Measurements from ENCODE around the gene UBE2J1. TPM values are rescaled to one million over a fixed set of nuclear protein-coding genes. Genes with fewer than 3 reads are reported as not detected.
"Not testable (repeated sequence)": the region's sequence is repeated elsewhere in the genome, so short reads cannot be mapped to it uniquely, and the experiment has no call there.

Gene UBE2J1
- total RNA-seq, 2 experiments from 2014 or later = 34.7 to 34.9 TPM

DNA sequence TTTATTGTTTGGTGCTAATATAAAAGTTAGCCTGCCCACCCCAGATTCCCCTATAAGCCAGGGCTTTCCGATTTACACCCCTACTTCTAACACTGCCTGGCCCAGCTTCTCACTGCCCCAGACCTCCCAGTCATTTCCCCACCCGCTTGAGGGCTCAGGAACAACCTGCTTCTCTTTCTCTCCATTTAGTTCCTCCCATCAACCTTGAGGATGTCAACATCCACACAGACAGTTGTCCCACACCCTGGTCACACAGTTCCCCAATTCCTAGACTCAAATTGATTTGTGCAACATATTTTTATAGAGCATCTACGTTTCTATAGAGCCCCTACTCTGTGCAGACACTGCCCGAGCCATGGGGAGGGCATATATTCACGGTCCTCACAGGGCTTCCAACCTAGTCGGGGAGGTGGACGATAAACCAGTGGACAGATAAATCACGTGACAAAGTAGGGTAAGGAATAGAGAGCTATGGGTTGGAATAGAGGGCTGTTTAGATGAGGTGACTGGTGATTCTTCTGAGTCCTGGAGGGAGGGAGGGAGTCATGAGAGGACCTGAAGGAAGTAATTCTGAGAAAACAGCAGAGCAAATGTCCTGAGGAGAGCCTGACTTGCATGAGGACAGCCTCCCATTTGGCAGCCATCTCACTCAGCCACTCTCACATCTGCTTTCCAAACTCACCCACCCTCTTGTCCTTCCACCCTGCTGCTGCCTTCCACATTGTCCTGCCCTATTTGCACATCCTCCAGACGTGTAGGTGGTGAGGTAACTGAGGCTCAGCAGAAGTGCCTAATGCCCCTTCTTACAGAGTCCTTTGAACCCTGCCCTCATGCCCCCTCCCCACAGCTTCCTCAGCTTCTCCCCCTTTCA is 43.8 kb downstream of the UBE2J1 start:
- ChIA-PET POLR2A (interaction anchor here (0.7 kb wide), 1 partner anchor 101 kb away, joined by 3 read pairs; no protein-coding TSS in a partner anchor), CTCF (interaction anchor here (1.3 kb wide), 1 partner anchor 20 kb away, joined by 3 read pairs; no protein-coding TSS in a partner anchor)
- Mint-ChIP-seq H3K27me3 (no peaks in the 10 kb centered on the region), H3K4me1 (ENCODE audit: low read depth) (no peaks in the 10 kb centered on the region), H3K4me3 (no peak overlapping the region), H3K36me3 (ENCODE audit: low read depth) (no peaks in the 10 kb centered on the region), H3K27ac (no peak overlapping the region), H3K9me3 (no peaks in the 10 kb centered on the region)
- TF ChIP-seq CTCF (IDR thresholded peaks at IDR 0.05) = no peak
- no peak for DNase-seq
- Histone ChIP-seq H3K4me1 (ENCODE audit: insufficient read depth, low read length) (peaks cover 2% of the 10 kb centered on the region), H3K27me3 (ENCODE audit: control insufficient read depth in 1 of 2, insufficient read depth in 2 of 2, low read length in 2 of 2) (no peaks in the 10 kb centered on the region), H3K27ac (ENCODE audit: low read depth in 1 of 2, low read length in 2 of 2) (no peak overlapping the region), H3K4me3 (ENCODE audit: low read length) (no peak overlapping the region), H3K9me3 (ENCODE audit: control insufficient read depth in 1 of 2, insufficient read depth in 1 of 2, low read length in 2 of 2) (no peaks in the 10 kb centered on the region), H3K36me3 (ENCODE audit: insufficient read depth, low read length) (no peaks in the 10 kb centered on the region)
- ATAC-seq (ENCODE audit: poor library complexity) = no peak
- intact Hi-C loops (cut with DNase I, micrococcal nuclease) = no loop called here

DNA sequence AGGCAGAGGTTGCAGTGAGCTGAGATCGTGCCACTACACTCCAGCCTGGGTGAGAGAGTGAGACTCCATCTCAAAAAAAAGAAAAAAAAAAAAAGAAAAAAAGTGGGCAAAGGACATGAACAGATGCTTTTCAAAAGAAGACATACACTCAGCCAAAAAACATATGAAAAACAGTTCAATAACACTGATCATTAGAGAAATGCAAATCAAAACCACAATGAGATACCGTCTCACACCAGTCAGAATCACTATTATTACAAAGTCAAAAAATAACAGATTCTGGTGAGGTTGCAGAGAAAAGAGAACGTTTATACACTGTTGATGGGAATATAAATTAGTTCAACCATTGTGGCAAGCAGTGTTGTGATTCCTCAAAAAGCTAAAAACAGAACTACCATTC is 48.0 kb downstream of the UBE2J1 start:
- H3K36me3 ChIP-seq (ENCODE audit: insufficient read depth, low read length); H3K9me3 Mint-ChIP-seq; H3K4me1 ChIP-seq (ENCODE audit: insufficient read depth, low read length); H3K36me3 Mint-ChIP-seq (ENCODE audit: low read depth); H3K4me3 Mint-ChIP-seq; CTCF ChIA-PET; H3K9me3 ChIP-seq (ENCODE audit: control insufficient read depth in 1 of 2, insufficient read depth in 1 of 2, low read length in 2 of 2); H3K27ac ChIP-seq (ENCODE audit: low read depth in 1 of 2, low read length in 2 of 2); H3K27ac Mint-ChIP-seq; H3K27me3 Mint-ChIP-seq; ATAC-seq (ENCODE audit: poor library complexity); H3K4me1 Mint-ChIP-seq (ENCODE audit: low read depth); POLR2A ChIA-PET; H3K27me3 ChIP-seq (ENCODE audit: control insufficient read depth in 1 of 2, insufficient read depth in 2 of 2, low read length in 2 of 2); intact Hi-C loops (cut with DNase I, micrococcal nuclease); DNase-seq; H3K4me3 ChIP-seq (ENCODE audit: low read length): not testable (repeated sequence)

- CTCF ChIA-PET = no interaction called here
- Histone ChIP-seq H3K9me3 (ENCODE audit: control insufficient read depth in 1 of 2, insufficient read depth in 1 of 2, low read length in 2 of 2) (peaks cover 0 to 3% of the 10 kb centered on the region in 2 experiments), H3K4me1 (ENCODE audit: insufficient read depth, low read length) (peaks cover 20% of the 10 kb centered on the region), H3K27me3 (ENCODE audit: control insufficient read depth in 1 of 2, insufficient read depth in 2 of 2, low read length in 2 of 2) (no peaks in the 10 kb centered on the region), H3K4me3 (ENCODE audit: low read length) (no peak overlapping the region), H3K27ac (ENCODE audit: low read depth in 1 of 2, low read length in 2 of 2) (no peak overlapping the region), H3K36me3 (ENCODE audit: insufficient read depth, low read length) (no peaks in the 10 kb centered on the region)
- H3K36me3 Mint-ChIP-seq (ENCODE audit: low read depth) = no peaks in the 10 kb centered on the region
- H3K4me1 Mint-ChIP-seq (ENCODE audit: low read depth) = peaks cover 20% of the 10 kb centered on the region
- no peaks in the 10 kb centered on the region for H3K27me3 Mint-ChIP-seq
- no peak overlapping the region for H3K4me3 Mint-ChIP-seq
- TF ChIP-seq CTCF (IDR thresholded peaks at IDR 0.05) = no peak
- DNase-seq (no peak), ATAC-seq (ENCODE audit: poor library complexity) (no peak)
- intact Hi-C loops (cut with DNase I, micrococcal nuclease) = no loop called here
- H3K9me3 Mint-ChIP-seq = no peaks in the 10 kb centered on the region
- H3K27ac Mint-ChIP-seq = no peak overlapping the region
- POLR2A ChIA-PET = no interaction called here
Observed at GRCh38 chr6:89302936-89303335, 49.6 kb downstream of the UBE2J1 start.

Measured in CD4-positive, alpha-beta T cell (primary cell).